Activated T-cell treated with anti-CD3 and anti-CD28 coated beads, Interleukin-2, amount 50 U/mL, for 1 hour (primary cell): ENCODE results near the gene TMC4.
"Not testable (repeated sequence)": the region's sequence is repeated elsewhere in the genome, so short reads cannot be mapped to it uniquely, and the experiment has no call there.

Experiments used
- DNase-seq: peaks from one replicate; pipeline ENCODE4 v3.0.0-alpha.2; 2020

The TMC4 gene

GRCh38 chr19:54203151-54203611 is 30.2 kb upstream of the TMC4 start:
- DNase-seq, result no peak

DNA sequence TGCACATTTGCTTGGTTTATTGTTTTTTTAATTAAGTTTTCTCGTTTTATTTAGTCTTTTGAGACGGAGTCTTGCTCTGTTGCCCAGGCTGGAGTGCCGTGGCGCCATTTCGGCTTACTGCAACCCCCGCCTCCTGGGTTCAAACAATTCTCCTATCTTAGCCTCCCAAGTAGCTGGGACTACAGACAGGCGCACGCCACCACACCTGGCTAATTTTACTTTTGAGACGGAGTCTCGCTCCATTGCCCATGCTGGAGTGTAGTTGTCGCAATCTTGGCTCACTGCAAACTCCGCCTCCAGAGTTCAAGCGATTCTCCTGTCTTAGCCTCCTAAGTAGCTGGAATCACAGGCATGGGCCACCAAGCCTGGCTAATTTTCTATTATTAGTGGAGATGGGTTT is 29.0 kb upstream of the TMC4 start:
- DNase-seq, result no peak

GRCh38 chr19:54201172-54201701 is 28.3 kb upstream of the TMC4 start:
- no peak for DNase-seq

DNA sequence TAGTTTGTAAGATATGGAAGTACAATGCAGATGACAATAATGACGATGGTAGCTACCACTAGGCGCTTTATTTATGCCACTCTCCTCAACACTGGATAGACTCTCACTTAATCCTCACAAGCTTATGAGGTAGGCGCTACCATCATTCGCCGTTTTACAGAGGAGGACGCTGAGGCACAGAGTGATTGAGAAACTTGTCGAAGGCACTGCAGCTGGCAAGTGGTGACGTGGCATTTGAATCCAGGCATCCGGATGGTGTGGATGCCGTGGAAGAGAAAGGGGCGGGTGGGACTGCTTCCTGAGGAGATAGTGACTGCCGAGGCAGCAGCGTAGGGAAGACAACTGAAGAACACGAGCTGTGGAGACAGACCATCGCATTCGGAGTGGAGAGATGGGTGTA is 26.4 kb upstream of the TMC4 start:
- no peak for DNase-seq

DNA sequence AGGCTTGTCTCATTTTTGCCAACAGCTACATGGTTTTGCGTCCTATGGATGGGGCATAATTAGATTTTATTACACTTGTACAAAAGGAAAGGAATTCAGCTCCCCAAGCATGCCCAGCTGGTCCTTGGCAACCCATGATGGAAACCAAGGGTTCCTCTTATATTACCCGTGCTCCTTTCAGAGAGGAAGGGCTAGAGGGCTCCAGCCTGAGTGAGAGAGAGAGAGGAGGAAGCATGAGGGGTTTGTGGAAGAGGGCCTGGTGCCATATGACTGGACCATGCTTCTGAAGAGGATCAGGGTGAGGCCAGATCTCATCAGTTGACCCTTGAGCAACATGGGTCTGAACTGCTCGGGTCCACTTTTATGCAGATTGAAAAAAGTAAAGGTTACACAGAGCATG is 24.2 kb upstream of the TMC4 start:
- DNase-seq, result no peak

- DNase-seq, result no peak
These were observed 23.6 kb upstream of the TMC4 start for GRCh38 chr19:54196536-54196935.

- DNase-seq, result not testable (repeated sequence)
These were observed 21.5 kb upstream of the TMC4 start for GRCh38 chr19:54194463-54194862.

DNA sequence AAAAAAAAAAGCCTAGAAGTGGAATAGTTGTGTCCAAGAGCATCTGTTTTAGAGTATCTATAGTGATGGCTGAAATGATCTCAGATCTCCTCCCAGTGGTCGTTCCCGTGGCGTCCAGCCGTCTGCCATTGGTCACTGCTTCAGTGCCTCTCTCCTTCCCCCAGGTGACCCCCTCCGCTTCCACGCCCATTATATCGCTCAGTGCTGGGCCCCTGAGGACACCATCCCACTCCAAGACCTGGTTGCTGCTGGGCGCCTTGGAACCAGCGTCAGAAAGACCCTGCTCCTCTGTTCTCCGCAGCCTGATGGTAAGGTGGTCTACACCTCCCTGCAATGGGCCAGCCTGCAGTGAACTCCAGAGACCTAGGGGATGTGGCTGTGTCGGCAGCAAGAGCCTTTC is 20.1 kb upstream of the TMC4 start:
- DNase-seq, result no peak

- no peak for DNase-seq
These were observed 19.0 kb upstream of the TMC4 start for GRCh38 chr19:54191811-54192453.

DNA sequence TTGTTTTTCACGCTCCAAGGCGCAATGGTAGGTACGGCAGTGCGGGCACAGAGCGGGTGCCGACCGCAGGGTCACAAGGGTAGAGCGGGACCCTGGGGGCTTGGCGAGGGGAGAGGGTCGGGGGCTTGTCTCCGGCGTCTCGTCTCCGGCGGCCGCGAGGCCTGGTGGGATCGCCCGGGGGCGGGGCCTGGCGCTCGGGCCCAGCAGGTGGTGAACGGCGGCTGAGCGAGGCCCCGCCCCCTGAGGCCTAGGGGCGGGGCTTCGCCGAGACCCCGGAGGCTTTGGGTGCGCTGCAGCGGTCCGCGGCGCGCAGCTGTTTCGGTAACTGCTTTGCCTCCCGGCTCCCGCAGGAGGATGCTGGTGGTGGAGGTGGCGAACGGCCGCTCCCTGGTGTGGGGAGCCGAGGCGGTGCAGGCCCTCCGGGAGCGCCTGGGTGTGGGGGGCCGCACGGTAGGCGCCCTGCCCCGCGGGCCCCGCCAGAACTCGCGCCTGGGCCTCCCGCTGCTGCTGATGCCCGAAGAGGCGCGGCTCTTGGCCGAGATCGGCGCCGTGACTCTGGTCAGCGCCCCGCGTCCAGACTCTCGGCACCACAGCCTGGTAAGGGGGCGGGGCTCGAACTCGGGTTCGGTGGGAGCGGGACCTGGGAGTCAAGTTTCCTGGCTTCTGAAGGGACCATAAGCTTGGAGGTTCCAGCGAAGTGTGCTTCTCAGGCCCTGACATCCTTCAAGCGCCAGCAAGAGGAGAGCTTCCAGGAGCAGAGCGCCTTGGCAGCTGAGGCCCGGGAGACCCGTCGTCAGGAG is 18.3 kb upstream of the TMC4 start, which contains the start of gene TSEN34:
Gene TSEN34 (plus strand): TSS at position 298 of the 800 bp plus-strand sequence. CDS start 57 bp downstream, at position 355.
- no peak for DNase-seq

DNA sequence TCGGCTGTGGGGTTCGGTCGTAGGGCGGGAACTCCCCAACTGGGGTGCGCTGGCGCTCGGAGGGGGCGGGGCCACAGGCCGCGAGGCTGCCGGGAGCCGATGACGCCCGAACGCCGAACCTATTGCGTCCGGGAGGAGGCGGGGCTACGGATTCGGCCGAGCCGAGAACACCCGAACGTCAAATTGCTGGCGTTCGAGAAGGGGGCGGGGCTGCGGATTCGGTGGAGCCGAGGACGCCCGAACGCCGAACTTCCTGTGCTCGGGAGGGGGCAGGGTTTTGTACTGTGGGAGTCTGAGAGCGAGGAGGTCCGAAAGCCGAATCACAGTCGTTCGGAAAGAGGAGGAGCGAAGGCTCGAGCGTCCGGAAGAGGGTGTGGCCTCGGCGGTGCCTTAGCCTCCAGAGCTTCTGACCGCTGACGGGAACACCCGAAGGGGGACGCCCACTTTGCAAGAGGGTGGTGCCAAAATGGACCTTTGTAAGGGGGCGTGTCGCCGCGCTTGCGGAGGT is 17.6 kb upstream of the TMC4 start:
- DNase-seq, result peak; percentile 100

DNA sequence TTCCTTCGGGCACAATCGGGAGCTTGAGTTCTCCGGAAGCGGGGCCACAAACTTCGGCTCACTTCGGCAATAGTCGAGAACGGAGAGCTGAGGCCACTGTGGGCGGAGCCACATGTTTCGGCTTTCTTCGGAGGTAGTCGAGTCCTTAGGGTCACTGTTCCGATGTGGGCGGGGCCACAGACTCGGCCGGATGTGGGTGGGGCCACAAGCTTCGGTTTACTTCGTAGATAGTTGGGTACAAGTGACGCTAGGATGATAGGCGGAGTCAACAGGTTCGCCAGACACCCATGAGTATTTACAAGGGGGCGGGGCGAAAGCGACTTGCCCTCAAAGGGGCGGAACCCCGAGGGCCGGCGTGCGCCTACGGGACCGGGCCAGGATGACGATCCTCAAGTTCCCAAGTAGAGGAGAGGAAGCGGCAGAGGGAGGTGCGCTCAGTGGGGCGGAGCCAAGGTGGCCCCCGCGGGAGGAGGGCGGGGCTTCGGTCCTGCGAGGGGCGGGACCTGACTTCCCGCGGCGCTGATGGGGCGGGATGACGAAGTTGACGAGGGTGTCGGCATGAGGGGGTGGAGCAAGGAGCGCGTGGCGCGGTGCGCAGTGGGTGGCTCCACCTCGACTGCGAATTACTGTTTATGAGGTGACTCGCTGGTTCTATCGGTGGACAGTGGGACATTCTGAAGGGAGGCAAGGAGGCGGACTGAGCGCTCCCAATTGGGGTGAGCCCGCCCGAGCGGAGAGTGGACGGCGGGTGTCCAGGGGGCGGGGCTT is 17.0 kb upstream of the TMC4 start:
- DNase-seq, result peak; percentile 100

GRCh38 chr19:54189145-54189734 is 16.3 kb upstream of the TMC4 start, which contains the start of gene MBOAT7:
Gene MBOAT7, minus strand, starts transcription at chr19:54189580. Its CDS starts 1,072 bp downstream, at chr19:54188508.
- no peak for DNase-seq

GRCh38 chr19:54188215-54188871 is 15.4 kb upstream of the TMC4 start:
- DNase-seq, result peak; percentile 63

GRCh38 chr19:54186934-54187381 is 14.0 kb upstream of the TMC4 start:
- DNase-seq, result no peak

DNA sequence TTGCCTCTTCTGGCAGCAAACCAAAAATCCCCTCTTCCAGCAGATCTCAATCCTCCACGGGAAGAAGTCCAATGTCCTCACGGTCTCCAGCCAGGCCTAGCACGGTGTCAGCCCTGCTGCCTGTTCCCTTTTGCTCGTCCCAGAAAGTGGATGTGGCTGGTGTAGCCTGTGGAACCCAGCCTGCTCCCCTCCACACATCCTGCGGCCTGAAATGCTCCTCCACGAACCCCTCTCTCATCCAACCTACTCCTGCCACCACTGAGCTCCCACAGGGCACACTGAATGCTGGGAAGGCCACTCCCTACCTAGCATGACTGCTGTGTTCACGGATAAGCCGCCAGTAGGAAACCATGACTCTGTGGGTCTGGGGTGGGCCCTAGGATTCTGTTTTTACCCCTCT is 13.4 kb upstream of the TMC4 start:
- DNase-seq, result no peak

DNA sequence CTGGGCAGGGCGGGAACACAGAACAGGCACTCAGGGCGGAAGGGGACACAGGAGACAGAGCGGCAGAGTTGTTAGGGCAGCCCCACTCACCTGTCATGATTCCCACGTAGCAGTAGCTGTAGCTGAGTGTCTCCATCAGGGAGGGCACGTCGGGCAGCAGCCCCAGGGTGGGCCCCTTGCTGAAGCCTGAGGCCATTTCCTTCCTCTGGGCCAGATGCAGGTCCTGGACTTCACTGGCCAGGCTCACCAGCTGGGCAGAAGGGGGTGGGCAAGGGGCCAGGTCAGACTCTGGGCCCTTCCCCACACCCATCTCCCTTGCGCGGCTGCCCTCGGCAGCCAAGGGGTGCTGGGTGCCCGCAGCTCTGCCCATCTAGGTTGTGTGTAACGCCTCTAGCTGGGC is 10.5 kb upstream of the TMC4 start:
- DNase-seq, result no peak

DNA sequence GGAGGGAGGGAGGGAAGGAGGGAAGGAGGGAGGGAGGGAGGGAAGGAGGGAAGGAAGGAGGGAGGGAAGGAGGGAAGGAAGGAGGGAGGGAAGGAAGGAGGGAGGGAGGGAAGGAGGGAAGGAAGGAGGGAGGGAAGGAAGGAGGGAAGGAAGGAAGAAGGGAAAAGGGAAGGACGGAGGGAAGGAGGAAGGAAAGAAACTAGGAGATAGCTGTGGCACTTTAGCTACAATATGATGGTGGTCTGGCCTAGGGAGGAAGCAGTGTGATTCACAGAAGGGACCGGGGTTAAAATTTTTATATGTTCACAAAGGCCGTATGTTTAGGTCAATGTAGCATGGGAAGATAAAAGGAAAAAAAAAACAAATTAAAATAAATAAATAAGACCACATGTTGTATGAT is 8.9 kb upstream of the TMC4 start:
- DNase-seq, result not testable (repeated sequence)

- no peak for DNase-seq
These were observed 7.7 kb upstream of the TMC4 start for GRCh38 chr19:54180691-54181091.

DNA sequence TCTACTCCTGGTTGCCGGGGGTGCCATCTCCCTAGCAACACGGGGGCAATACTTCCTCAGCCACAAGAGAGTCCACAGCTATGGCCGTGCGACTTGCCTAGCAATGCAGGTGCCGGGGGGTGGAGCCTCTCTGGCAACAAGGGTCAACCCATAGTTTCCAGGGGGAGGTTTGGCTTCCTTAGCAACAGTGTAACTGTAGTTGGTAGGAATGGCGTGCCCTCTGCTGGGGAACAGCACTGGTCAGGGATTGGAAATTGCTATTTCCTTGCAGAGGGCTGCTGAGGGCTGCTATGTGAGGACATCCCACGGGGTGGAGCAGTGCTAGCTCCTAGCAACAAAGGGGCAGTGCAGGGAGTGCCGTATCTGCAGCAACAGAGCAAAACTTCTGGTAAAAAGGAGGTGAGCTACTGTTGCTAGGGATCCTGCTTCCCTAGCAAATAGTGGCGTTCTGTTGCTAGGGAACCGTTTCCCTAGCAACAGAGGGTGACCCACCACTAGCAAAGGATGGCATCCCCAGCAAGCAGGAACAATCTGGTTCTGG is 7.0 kb upstream of the TMC4 start:
- DNase-seq, result no peak

- no peak for DNase-seq
These were observed 6.4 kb upstream of the TMC4 start for GRCh38 chr19:54179262-54179852.
